Measurements from ENCODE around the gene DCUN1D1.

The DCUN1D1 gene

GRCh38 chr3:182889948-182890629 lies 90.2 kb downstream of the DCUN1D1 start:
- no peak for DNase-seq

Data from SHP77 treated with DMSO at 0.1 percent for 48 hours (cell line).